HepG2 (cell line): ENCODE data around the gene PLEKHG5. TPM values are rescaled to one million over a fixed set of nuclear protein-coding genes. Genes with fewer than 3 reads are reported as not detected.
A peak's percentile ranks its signal among the peaks of the same experiment; 100 is the strongest.

ENCODE experiments used
- AKAP8 ChIP-seq: sonication (generic); formaldehyde crosslinking; IDR thresholded peaks from 2 replicates; pipeline ENCODE4 v1.5.1; 2020; ENCODE audit warnings: mild to moderate bottlenecking, missing genetic modification reagents
- BCL6 ChIP-seq: IDR thresholded peaks from 2 replicates; pipeline ENCODE4 v1.6.1; 2016; ENCODE audit warnings: missing genetic modification reagents, missing compliant biosample characterization
- CSRNP2 ChIP-seq: sonication (generic); formaldehyde crosslinking; conservative IDR thresholded peaks from 2 replicates; pipeline ENCODE4 v1.8.0; 2022; ENCODE audit warnings: low read depth, missing genetic modification reagents
- HNF4A ChIP-seq: sonication (generic); formaldehyde crosslinking; IDR thresholded peaks from 2 replicates; pipeline ENCODE4 v1.4.0; 2020; ENCODE audit warnings: missing genetic modification reagents
- KAT7 ChIP-seq: IDR thresholded peaks from 2 replicates; pipeline ENCODE4 v1.6.1; 2018; ENCODE audit warnings: borderline replicate concordance, missing compliant biosample characterization
- SOX6 ChIP-seq, 2 experiments: fragments of 450-650 bp in 1 of 2; sonication (generic) in 1 of 2; formaldehyde crosslinking in 1 of 2; IDR thresholded peaks; 2 replicates each; pipeline versions ENCODE4 v1.4.0 to v1.6.1; 2017 to 2020; ENCODE audit warnings: antibody characterized with exemption in 1 of 2, mild to moderate bottlenecking in 1 of 2, missing genetic modification reagents in 1 of 2
- ZBTB3 ChIP-seq: sonication (generic); formaldehyde crosslinking; IDR thresholded peaks from 2 replicates; pipeline ENCODE4 v1.4.0; 2020; ENCODE audit warnings: low read depth, mild to moderate bottlenecking, moderate library complexity, missing genetic modification reagents, borderline replicate concordance
- ZBTB37 ChIP-seq: sonication (generic); formaldehyde crosslinking; IDR thresholded peaks from 2 replicates; pipeline ENCODE4 v1.4.0; 2020; ENCODE audit warnings: mild to moderate bottlenecking, missing genetic modification reagents
- ZNF205 ChIP-seq: IDR thresholded peaks from 2 replicates; pipeline ENCODE4 v1.6.1; 2018; ENCODE audit warnings: missing biosample characterization, missing genetic modification reagents
- ZNF343 ChIP-seq: sonication (generic); formaldehyde crosslinking; IDR thresholded peaks from 2 replicates; pipeline ENCODE4 v1.4.0; 2020; ENCODE audit warnings: mild to moderate bottlenecking, missing genetic modification reagents
- ZNF451 ChIP-seq: sonication (generic); formaldehyde crosslinking; IDR thresholded peaks from 2 replicates; pipeline ENCODE4 v1.5.0; 2020; ENCODE audit warnings: mild to moderate bottlenecking, missing genetic modification reagents
- ZNF567 ChIP-seq: sonication (generic); formaldehyde crosslinking; IDR thresholded peaks from 2 replicates; pipeline ENCODE4 v1.8.1; 2023; ENCODE audit warnings: mild to moderate bottlenecking, missing genetic modification reagents, borderline replicate concordance
- ZNF607 ChIP-seq: sonication (generic); formaldehyde crosslinking; IDR thresholded peaks from 2 replicates; pipeline ENCODE4 v1.5.1; 2020; ENCODE audit warnings: missing genetic modification reagents, mild to moderate bottlenecking, borderline replicate concordance
- ZNF713 ChIP-seq: sonication (generic); formaldehyde crosslinking; IDR thresholded peaks from 2 replicates; pipeline ENCODE4 v1.4.0; 2020; ENCODE audit warnings: mild to moderate bottlenecking, missing genetic modification reagents
- polyA plus RNA-seq, 8 experiments: library from polyadenylated mRNA; depleted of rRNA in 3 of 8; stranded (reverse) in 7 of 8; unstranded in 1 of 8; fragments of >200 nt; fragmentation: Illumina TruSeq in 4 of 8; extraction: Trizol in 4 of 8; gene quantifications; 2 replicates each; pipeline versions ENCODE4 v1.2.1 to v1.2.3, GENCODE V29; 2011 to 2016; ENCODE audit warnings: low read depth in 4 of 8, missing spikeins in 1 of 8, mixed read lengths in 1 of 8; ENCODE audit not compliant: insufficient read depth in 1 of 8
- total RNA-seq, 5 experiments: library from RNA; depleted of rRNA; stranded (reverse); fragments of >200 nt; fragmentation: Illumina TruSeq; extraction: Trizol; gene quantifications; 2 replicates each; pipeline ENCODE4 v1.2.3, GENCODE V29; 2016; ENCODE audit warnings: low read depth in 1 of 5
- TF ChIP-seq, protein P1 (sequence below): sonication (generic); formaldehyde crosslinking; IDR thresholded peaks from 2 replicates; pipeline ENCODE4 v1.4.0; 2020; ENCODE audit warnings: missing genetic modification reagents, borderline replicate concordance
- TF ChIP-seq, protein P2 (sequence below): sonication (generic); formaldehyde crosslinking; IDR thresholded peaks from 2 replicates; pipeline ENCODE4 v1.4.0; 2020; ENCODE audit warnings: missing genetic modification reagents
- TF ChIP-seq, protein P3 (sequence below): sonication (generic); formaldehyde crosslinking; IDR thresholded peaks from 2 replicates; pipeline ENCODE4 v1.4.0; 2020; ENCODE audit warnings: missing genetic modification reagents, mild to moderate bottlenecking, borderline replicate concordance

The PLEKHG5 gene
- total and polyA plus RNA-seq, 2 of the 13 experiments (the other 11 are each of a cell fraction or from before 2014, with no cell fraction given): 1.9 to 3.5 TPM

DNA sequence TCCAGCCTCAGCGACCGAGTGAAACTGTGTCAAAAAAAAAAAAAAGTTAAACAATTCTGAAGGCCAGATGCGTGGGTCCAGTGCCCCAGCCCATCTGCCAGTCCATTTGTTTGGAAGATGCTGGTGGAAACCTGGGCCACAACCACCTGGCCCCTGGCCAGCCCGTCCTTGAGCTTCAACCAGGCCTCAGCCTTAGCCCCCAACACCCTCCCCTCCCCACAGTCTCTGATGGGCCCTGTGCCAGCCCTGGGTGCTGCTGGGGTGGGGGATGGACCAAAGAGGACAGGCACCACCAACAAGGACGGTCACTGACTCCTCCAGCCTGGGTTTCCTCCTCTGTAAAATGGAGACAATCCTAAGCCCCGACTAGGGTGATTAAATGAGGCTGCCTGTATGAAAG, 19.6 kb upstream of the PLEKHG5 start (continued):
- TF ChIP-seq, protein P1, sequence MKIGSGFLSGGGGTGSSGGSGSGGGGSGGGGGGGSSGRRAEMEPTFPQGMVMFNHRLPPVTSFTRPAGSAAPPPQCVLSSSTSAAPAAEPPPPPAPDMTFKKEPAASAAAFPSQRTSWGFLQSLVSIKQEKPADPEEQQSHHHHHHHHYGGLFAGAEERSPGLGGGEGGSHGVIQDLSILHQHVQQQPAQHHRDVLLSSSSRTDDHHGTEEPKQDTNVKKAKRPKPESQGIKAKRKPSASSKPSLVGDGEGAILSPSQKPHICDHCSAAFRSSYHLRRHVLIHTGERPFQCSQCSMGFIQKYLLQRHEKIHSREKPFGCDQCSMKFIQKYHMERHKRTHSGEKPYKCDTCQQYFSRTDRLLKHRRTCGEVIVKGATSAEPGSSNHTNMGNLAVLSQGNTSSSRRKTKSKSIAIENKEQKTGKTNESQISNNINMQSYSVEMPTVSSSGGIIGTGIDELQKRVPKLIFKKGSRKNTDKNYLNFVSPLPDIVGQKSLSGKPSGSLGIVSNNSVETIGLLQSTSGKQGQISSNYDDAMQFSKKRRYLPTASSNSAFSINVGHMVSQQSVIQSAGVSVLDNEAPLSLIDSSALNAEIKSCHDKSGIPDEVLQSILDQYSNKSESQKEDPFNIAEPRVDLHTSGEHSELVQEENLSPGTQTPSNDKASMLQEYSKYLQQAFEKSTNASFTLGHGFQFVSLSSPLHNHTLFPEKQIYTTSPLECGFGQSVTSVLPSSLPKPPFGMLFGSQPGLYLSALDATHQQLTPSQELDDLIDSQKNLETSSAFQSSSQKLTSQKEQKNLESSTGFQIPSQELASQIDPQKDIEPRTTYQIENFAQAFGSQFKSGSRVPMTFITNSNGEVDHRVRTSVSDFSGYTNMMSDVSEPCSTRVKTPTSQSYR: peak; percentile 24; the same call in 1 of the 2 replicates
- TF ChIP-seq, protein P2, sequence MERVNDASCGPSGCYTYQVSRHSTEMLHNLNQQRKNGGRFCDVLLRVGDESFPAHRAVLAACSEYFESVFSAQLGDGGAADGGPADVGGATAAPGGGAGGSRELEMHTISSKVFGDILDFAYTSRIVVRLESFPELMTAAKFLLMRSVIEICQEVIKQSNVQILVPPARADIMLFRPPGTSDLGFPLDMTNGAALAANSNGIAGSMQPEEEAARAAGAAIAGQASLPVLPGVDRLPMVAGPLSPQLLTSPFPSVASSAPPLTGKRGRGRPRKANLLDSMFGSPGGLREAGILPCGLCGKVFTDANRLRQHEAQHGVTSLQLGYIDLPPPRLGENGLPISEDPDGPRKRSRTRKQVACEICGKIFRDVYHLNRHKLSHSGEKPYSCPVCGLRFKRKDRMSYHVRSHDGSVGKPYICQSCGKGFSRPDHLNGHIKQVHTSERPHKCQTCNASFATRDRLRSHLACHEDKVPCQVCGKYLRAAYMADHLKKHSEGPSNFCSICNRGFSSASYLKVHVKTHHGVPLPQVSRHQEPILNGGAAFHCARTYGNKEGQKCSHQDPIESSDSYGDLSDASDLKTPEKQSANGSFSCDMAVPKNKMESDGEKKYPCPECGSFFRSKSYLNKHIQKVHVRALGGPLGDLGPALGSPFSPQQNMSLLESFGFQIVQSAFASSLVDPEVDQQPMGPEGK (CRISPR knock-in tag): peak; percentile 88
- TF ChIP-seq ZNF205 (CRISPR knock-in tag) (no peak), BCL6 (peak; percentile 42; the same call in 1 of the 2 replicates), KAT7 (CRISPR knock-in tag) (no peak), AKAP8 (CRISPR knock-in tag) (no peak), ZNF713 (CRISPR knock-in tag) (no peak), ZNF567 (CRISPR knock-in tag) (no peak), ZBTB37 (CRISPR knock-in tag) (peak; percentile 40; the same call in 1 of the 2 replicates), ZNF451 (CRISPR knock-in tag) (no peak), CSRNP2 (no peak), SOX6 (IDR thresholded peaks at IDR 0.05) (no peak), SOX6 (CRISPR knock-in tag; IDR thresholded peaks at IDR 0.05) (peak; percentile 23; the same call in 1 of the 2 replicates), ZNF607 (CRISPR knock-in tag) (no peak), ZBTB3 (CRISPR knock-in tag) (no peak), HNF4A (CRISPR knock-in tag) (peak; percentile 33; the same call in 1 of the 2 replicates), ZNF343 (CRISPR knock-in tag) (no peak)
- TF ChIP-seq, protein P3, sequence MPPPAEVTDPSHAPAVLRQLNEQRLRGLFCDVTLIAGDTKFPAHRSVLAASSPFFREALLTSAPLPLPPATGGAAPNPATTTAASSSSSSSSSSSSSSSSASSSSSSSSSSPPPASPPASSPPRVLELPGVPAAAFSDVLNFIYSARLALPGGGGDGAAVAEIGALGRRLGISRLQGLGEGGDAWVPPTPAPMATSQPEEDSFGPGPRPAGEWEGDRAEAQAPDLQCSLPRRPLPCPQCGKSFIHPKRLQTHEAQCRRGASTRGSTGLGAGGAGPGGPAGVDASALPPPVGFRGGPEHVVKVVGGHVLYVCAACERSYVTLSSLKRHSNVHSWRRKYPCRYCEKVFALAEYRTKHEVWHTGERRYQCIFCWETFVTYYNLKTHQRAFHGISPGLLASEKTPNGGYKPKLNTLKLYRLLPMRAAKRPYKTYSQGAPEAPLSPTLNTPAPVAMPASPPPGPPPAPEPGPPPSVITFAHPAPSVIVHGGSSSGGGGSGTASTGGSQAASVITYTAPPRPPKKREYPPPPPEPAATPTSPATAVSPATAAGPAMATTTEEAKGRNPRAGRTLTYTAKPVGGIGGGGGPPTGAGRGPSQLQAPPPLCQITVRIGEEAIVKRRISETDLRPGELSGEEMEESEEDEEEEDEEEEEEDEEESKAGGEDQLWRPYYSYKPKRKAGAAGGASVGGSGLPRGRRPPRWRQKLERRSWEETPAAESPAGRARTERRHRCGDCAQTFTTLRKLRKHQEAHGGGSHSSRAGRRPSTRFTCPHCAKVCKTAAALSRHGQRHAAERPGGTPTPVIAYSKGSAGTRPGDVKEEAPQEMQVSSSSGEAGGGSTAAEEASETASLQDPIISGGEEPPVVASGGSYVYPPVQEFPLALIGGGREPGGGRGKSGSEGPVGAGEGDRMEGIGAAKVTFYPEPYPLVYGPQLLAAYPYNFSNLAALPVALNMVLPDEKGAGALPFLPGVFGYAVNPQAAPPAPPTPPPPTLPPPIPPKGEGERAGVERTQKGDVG (CRISPR knock-in tag): 0 out of 2 replicates have a peak, but pooled peaks have one; percentile 25
